Transverse colon (tissue), 4 donors: ENCODE data around the gene TBX10. TPM values are rescaled to one million over a fixed set of nuclear protein-coding genes. Genes with fewer than 3 reads are reported as not detected.

Source experiments
- DNase-seq: peaks from one replicate; pipeline ENCODE4 v3.0.0-alpha.2; 2019
- H3K27ac ChIP-seq, 4 donors: fragments of 200-600 bp; sonication (generic); 2 replicates each; pipeline ENCODE4 v1.5.1; 2016 to 2018; ENCODE audit warnings: inconsistent platforms in 4 of 4
- H3K27me3 ChIP-seq: fragments of 200-600 bp; sonication (generic); 2 replicates; pipeline ENCODE4 v1.5.1; 2017; ENCODE audit warnings: inconsistent platforms
- H3K36me3 ChIP-seq, 4 donors: fragments of 200-600 bp; sonication (generic); 2 replicates each; pipeline ENCODE4 v1.5.1; 2017 to 2019; ENCODE audit warnings: inconsistent platforms in 4 of 4
- H3K4me1 ChIP-seq, 4 donors: fragments of 200-600 bp; sonication (generic); 2 replicates each; pipeline ENCODE4 v1.5.1; 2017 to 2020; ENCODE audit warnings: inconsistent platforms in 4 of 4
- H3K4me3 ChIP-seq, 4 donors: fragments of 200-600 bp; sonication (generic); 1 replicate in 1 of 4; 2 replicates in 3 of 4; pipeline versions ENCODE4 v1.5.1 to v1.6.1; 2017 to 2019; ENCODE audit warnings: inconsistent platforms in 4 of 4
- H3K9me3 ChIP-seq, 2 donors: fragments of 200-600 bp; sonication (generic); 2 replicates each; pipeline ENCODE4 v1.5.1; 2017 to 2019; ENCODE audit warnings: inconsistent platforms in 2 of 2
- CTCF ChIP-seq, 5 experiments: fragments of 200-600 bp in 3 of 5; fragments of 450-650 bp in 2 of 5; sonication (generic) in 3 of 5; IDR thresholded peaks; 1 replicate in 2 of 5; 2 replicates in 3 of 5; pipeline ENCODE4 v1.5.1; 2016 to 2017; ENCODE audit warnings: antibody characterized with exemption in 5 of 5, inconsistent platforms in 3 of 5, mild to moderate bottlenecking in 2 of 5, moderate library complexity in 1 of 5
- EP300 ChIP-seq: sonication (generic); formaldehyde crosslinking; IDR thresholded peaks from one replicate; pipeline ENCODE4 v1.6.1; 2017; ENCODE audit warnings: antibody characterized with exemption, low read depth
- POLR2A ChIP-seq: fragments of 450-650 bp; IDR thresholded peaks from one replicate; pipeline ENCODE4 v1.6.1; 2016; ENCODE audit warnings: antibody characterized with exemption, mild to moderate bottlenecking, moderate library complexity
- POLR2AphosphoS5 ChIP-seq, 3 donors: sonication (generic); formaldehyde crosslinking; IDR thresholded peaks; one replicate each; pipeline ENCODE4 v1.6.1; 2016; ENCODE audit warnings: antibody characterized with exemption in 3 of 3
- WGBS, 2 donors: methylation state at CpG; one replicate each; pipeline ENCODE4 v1.1.5; 2018; ENCODE audit warnings: low coverage in 1 of 2; 5-methylcytosine and 5-hydroxymethylcytosine counted together
- in situ Hi-C, 4 donors: fragments of 200-750 bp; cut with MboI; loops; one replicate each; pipeline versions ENCODE4 v1.15.0 to v1.15.1; 2017; ENCODE audit warnings: low sequenced_read_pairs in 3 of 4, low pct_ligation_motif_present in 1 of 4, low pct_unique_long_range_greater_than_20kb in 1 of 4
- intact Hi-C: fragments of 100-400 bp; cut with DNase I; formaldehyde crosslinking; loops from one replicate; pipeline ENCODE4 v1.15.1; 2023; ENCODE audit warnings: low total_unique reads
- total RNA-seq, 4 donors: library from RNA; depleted of rRNA; stranded (reverse); fragments of >200 nt; gene quantifications; one replicate each; pipeline ENCODE4 v1.1.0, GENCODE V29; 2016

TBX10 gene
- total RNA-seq, 4 donors from 2014 or later, result 1.3 to 16.5 (median 15.0) TPM; not detected in 1

- 88% methylated on average over 5 of the region's 5 CpGs; no CpG with 5 or more reads in 1 of the 2 donors for WGBS, 2 donors
- TF ChIP-seq POLR2A (no peak), POLR2AphosphoS5 (IDR thresholded peaks at IDR 0.05) (no peak), CTCF (IDR thresholded peaks at IDR 0.05) (peak in 2 of 5 experiments; percentile 16 to 35), EP300 (no peak)
These were observed 4.5 kb upstream of the TBX10 start for GRCh38 chr11:67644042-67644441.

GRCh38 chr11:67642173-67643120 is 2.9 kb upstream of the TBX10 start:
- Histone ChIP-seq H3K9me3 (no peaks in the 10 kb centered on the region), H3K27me3 (peaks cover 5% of the 10 kb centered on the region), H3K27ac (no peak overlapping the region), H3K36me3 (no peaks in the 10 kb centered on the region), H3K4me1 (peaks cover 3 to 16% (median 11%) of the 10 kb centered on the region in 4 donors), H3K4me3 (no peak overlapping the region)
- in situ Hi-C loops, result no loop called here
- intact Hi-C loops, result no loop called here
- TF ChIP-seq EP300, result no peak
- no peak for TF ChIP-seq POLR2AphosphoS5 (IDR thresholded peaks at IDR 0.05)
- TF ChIP-seq POLR2A, result no peak
- no peak for TF ChIP-seq CTCF (IDR thresholded peaks at IDR 0.05)
- WGBS, 2 donors, result 86 to 93% methylated on average over 2 to 15 of the region's 15 CpGs
- no peak for DNase-seq

More at GRCh38 chr11:67644042-67644441, 4.5 kb upstream of the TBX10 start:
- H3K27me3 ChIP-seq, result peaks cover 5% of the 10 kb centered on the region
- H3K4me1 ChIP-seq, result peaks cover 3 to 18% (median 9%) of the 10 kb centered on the region in 4 donors
- H3K4me3 ChIP-seq, result no peak overlapping the region
- H3K9me3 ChIP-seq, result no peaks in the 10 kb centered on the region
- intact Hi-C loops, result no loop called here
- H3K27ac ChIP-seq, result no peak overlapping the region
- DNase-seq, result no peak
- in situ Hi-C loops, result no loop called here
- H3K36me3 ChIP-seq, result no peaks in the 10 kb centered on the region

- H3K4me3 ChIP-seq, result no peak overlapping the region
- WGBS, 2 donors, result 84 to 100% methylated on average over 1 to 27 of the region's 28 CpGs
- H3K9me3 ChIP-seq, result no peaks in the 10 kb centered on the region
- H3K36me3 ChIP-seq, result no peaks in the 10 kb centered on the region
- intact Hi-C loops (no loop called here), in situ Hi-C loops (no loop called here)
- TF ChIP-seq POLR2A (no peak), POLR2AphosphoS5 (IDR thresholded peaks at IDR 0.05) (no peak), CTCF (IDR thresholded peaks at IDR 0.05) (no peak), EP300 (no peak)
- H3K4me1 ChIP-seq, result peaks cover 0 to 7% (median 5%) of the 10 kb centered on the region in 4 donors
- H3K27ac ChIP-seq, result no peak overlapping the region
- DNase-seq, result no peak
- peaks cover 5% of the 10 kb centered on the region for H3K27me3 ChIP-seq
These were observed 2.0 kb upstream of the TBX10 start for GRCh38 chr11:67641338-67642172.

- Histone ChIP-seq H3K4me3 (no peak overlapping the region), H3K9me3 (no peaks in the 10 kb centered on the region), H3K4me1 (peaks cover 0 to 4% (median under 1%) of the 10 kb centered on the region in 4 donors), H3K27ac (no peak overlapping the region), H3K27me3 (peaks cover 5% of the 10 kb centered on the region), H3K36me3 (no peaks in the 10 kb centered on the region)
- DNase-seq, result no peak
- TF ChIP-seq POLR2A (no peak), CTCF (IDR thresholded peaks at IDR 0.05) (no peak), POLR2AphosphoS5 (IDR thresholded peaks at IDR 0.05) (no peak), EP300 (no peak)
- in situ Hi-C loops (no loop called here), intact Hi-C loops (no loop called here)
- WGBS, 2 donors, result 77 to 79% methylated on average over 3 to 12 of the region's 12 CpGs
These were observed 1.3 kb upstream of the TBX10 start for GRCh38 chr11:67640758-67641337.
